ENCODE measurements around the gene RFX1.

The RFX1 gene

GRCh38 chr19:13960863-13961784, 45.0 kb downstream of the RFX1 start:
- no peak for DNase-seq

GRCh38 chr19:13959962-13960862, 45.9 kb downstream of the RFX1 start:
- DNase-seq: no peak

GRCh38 chr19:13959141-13959961, 46.8 kb downstream of the RFX1 start:
- DNase-seq: no peak

GRCh38 chr19:13958043-13958442, 48.1 kb downstream of the RFX1 start:
- DNase-seq: no peak

- no peak for DNase-seq
Observed at GRCh38 chr19:13957051-13957450, 49.1 kb downstream of the RFX1 start.

- no peak for DNase-seq
Observed at GRCh38 chr19:13956365-13956744, 49.8 kb downstream of the RFX1 start.

- no peak for DNase-seq
Observed at GRCh38 chr19:13955662-13956364, 50.3 kb downstream of the RFX1 start.

- no peak for DNase-seq
Observed at GRCh38 chr19:13954185-13954584, 51.9 kb downstream of the RFX1 start.

GRCh38 chr19:13952931-13953531, 53.1 kb downstream of the RFX1 start:
- no peak for DNase-seq

- DNase-seq: peak; percentile 100
Observed at GRCh38 chr19:13952154-13952930, 53.8 kb downstream of the RFX1 start, which contains the start of gene DCAF15. Gene DCAF15, plus strand, starts transcription at chr19:13952509. Its CDS starts 4 bp downstream, at chr19:13952513.

GRCh38 chr19:13951799-13952153, 54.3 kb downstream of the RFX1 start:
- no peak for DNase-seq

- DNase-seq: no peak
Observed at GRCh38 chr19:13951043-13951442, 55.1 kb downstream of the RFX1 start.

- DNase-seq: no peak
Observed at GRCh38 chr19:13946414-13946813, 59.7 kb downstream of the RFX1 start.

- DNase-seq: no peak
Observed at GRCh38 chr19:13942023-13942684, 64.0 kb downstream of the RFX1 start.

- DNase-seq: no peak
Observed at GRCh38 chr19:13938301-13939064, 67.6 kb downstream of the RFX1 start, which contains the start of gene PODNL1. Gene PODNL1, minus strand, starts transcription at chr19:13938417. Its CDS starts 236 bp downstream, at chr19:13938181.

GRCh38 chr19:13937479-13938300, 68.4 kb downstream of the RFX1 start:
- no peak for DNase-seq

GRCh38 chr19:13935765-13936510, 70.2 kb downstream of the RFX1 start:
- no peak for DNase-seq

- DNase-seq: no peak
Observed at GRCh38 chr19:13934785-13935109, 71.4 kb downstream of the RFX1 start.
